GM23338 (cell line): ENCODE data around the gene KCNH8. TPM values are rescaled to one million over a fixed set of nuclear protein-coding genes. Genes with fewer than 3 reads are reported as not detected.

Experiments
- ATAC-seq: fragments of 200-7000 bp; cut with Tn5 transposase; 3 replicates; pipeline ENCODE4 v1.9.1; 2020
- DNase-seq: peaks from one replicate; pipeline ENCODE4 v3.0.0-alpha.2; 2015; ENCODE audit warnings: low spot score
- H2AFZ ChIP-seq: fragments of 200-600 bp; sonication (generic); 2 replicates; pipeline ENCODE4 v1.8.0; 2016; ENCODE audit warnings: antibody characterized with exemption, mild to moderate bottlenecking, moderate library complexity
- H3F3A ChIP-seq: fragments of 200-600 bp; sonication (generic); replicated peaks from 2 replicates; pipeline ENCODE4 v1.8.0; 2017; ENCODE audit warnings: antibody characterized with exemption, mixed run types, low read depth
- H3K27ac ChIP-seq: fragments of 200-600 bp; sonication (generic); 2 replicates; pipeline ENCODE4 v1.6.1; 2016; ENCODE audit warnings: low read depth
- H3K27me3 ChIP-seq: fragments of 200-600 bp; sonication (generic); 2 replicates; pipeline ENCODE4 v1.8.0; 2016; ENCODE audit warnings: mild to moderate bottlenecking, mixed run types, moderate library complexity; ENCODE audit not compliant: insufficient read depth
- H3K36me3 ChIP-seq: fragments of 200-600 bp; sonication (generic); 2 replicates; pipeline ENCODE4 v1.8.0; 2016; ENCODE audit warnings: mild to moderate bottlenecking; ENCODE audit not compliant: insufficient read depth
- H3K4me1 ChIP-seq: fragments of 200-600 bp; sonication (generic); 2 replicates; pipeline ENCODE4 v1.8.0; 2016; ENCODE audit warnings: mild to moderate bottlenecking, moderate library complexity; ENCODE audit not compliant: insufficient read depth
- H3K4me2 ChIP-seq: fragments of 200-600 bp; sonication (generic); 2 replicates; pipeline ENCODE4 v1.7.1; 2017; ENCODE audit warnings: mixed run types
- H3K4me3 ChIP-seq: fragments of 200-600 bp; sonication (generic); 2 replicates; pipeline ENCODE4 v1.6.1; 2016; ENCODE audit warnings: mixed run types
- H3K79me2 ChIP-seq: fragments of 200-600 bp; sonication (generic); replicated peaks from 2 replicates; pipeline ENCODE4 v1.8.0; 2017; ENCODE audit warnings: mild to moderate bottlenecking; ENCODE audit not compliant: insufficient read depth
- H3K9me2 ChIP-seq: fragments of 200-600 bp; sonication (generic); 2 replicates; pipeline ENCODE4 v1.8.0; 2017; ENCODE audit not compliant: insufficient read depth
- H4K20me1 ChIP-seq: fragments of 200-600 bp; sonication (generic); replicated peaks from 2 replicates; pipeline ENCODE4 v1.8.0; 2017; ENCODE audit warnings: mild to moderate bottlenecking; ENCODE audit not compliant: insufficient read depth
- H3K27ac Mint-ChIP-seq: 2 replicates; pipeline ENCODE4 v1.8.0; 2020; ENCODE audit warnings: inconsistent platforms, mild to moderate bottlenecking, moderate library complexity, mixed read lengths
- H3K27me3 Mint-ChIP-seq: 3 replicates; pipeline ENCODE4 v1.8.0; 2022; ENCODE audit warnings: low read depth, mild to moderate bottlenecking, moderate library complexity, mixed read lengths, inconsistent platforms; ENCODE audit not compliant: insufficient read depth, poor library complexity
- H3K36me3 Mint-ChIP-seq: 3 replicates; pipeline ENCODE4 v1.8.0; 2021; ENCODE audit warnings: low read depth, mild to moderate bottlenecking, inconsistent platforms, moderate library complexity, mixed read lengths
- H3K4me1 Mint-ChIP-seq: 3 replicates; pipeline ENCODE4 v1.8.0; 2020; ENCODE audit warnings: mild to moderate bottlenecking, inconsistent platforms, mixed read lengths
- H3K4me3 Mint-ChIP-seq: 3 replicates; pipeline ENCODE4 v1.8.0; 2021; ENCODE audit warnings: moderate library complexity, mild to moderate bottlenecking, inconsistent platforms, mixed read lengths
- H3K9me3 Mint-ChIP-seq: 3 replicates; pipeline ENCODE4 v1.8.0; 2020; ENCODE audit warnings: moderate library complexity, mild to moderate bottlenecking, inconsistent platforms, mixed read lengths
- CREB1 ChIP-seq: fragments of 250-450 bp; sonication (Bioruptor Pico); IDR thresholded peaks from 2 replicates; pipeline ENCODE4 v1.5.0; 2020; ENCODE audit warnings: low read depth, mild to moderate bottlenecking, moderate library complexity
- EZH2 ChIP-seq: fragments of 200-600 bp; sonication (generic); IDR thresholded peaks from one replicate; pipeline ENCODE4 v1.8.0; 2017; ENCODE audit warnings: antibody characterized with exemption, mild to moderate bottlenecking, low read depth; ENCODE audit not compliant: unreplicated experiment
- EZH2phosphoT487 ChIP-seq: fragments of 200-600 bp; sonication (generic); IDR thresholded peaks from one replicate; pipeline ENCODE4 v1.8.1; 2018; ENCODE audit warnings: antibody characterized with exemption; ENCODE audit not compliant: unreplicated experiment
- JUNB ChIP-seq: IDR thresholded peaks from one replicate; pipeline ENCODE4 v1.6.1; 2016; ENCODE audit warnings: antibody characterized with exemption; ENCODE audit not compliant: unreplicated experiment
- NANOG ChIP-seq: IDR thresholded peaks from 2 replicates; pipeline ENCODE4 v1.6.1; 2016; ENCODE audit warnings: antibody characterized with exemption, borderline replicate concordance
- POLR2AphosphoS5 ChIP-seq: IDR thresholded peaks from 2 replicates; pipeline ENCODE4 v1.6.1; 2016; ENCODE audit warnings: antibody characterized with exemption, low read depth
- STAT1 ChIP-seq: IDR thresholded peaks from one replicate; pipeline ENCODE4 v1.6.1; 2016; ENCODE audit warnings: antibody characterized with exemption; ENCODE audit not compliant: unreplicated experiment
- ZNF114 ChIP-seq: fragments of 250-450 bp; sonication (Bioruptor Pico); IDR thresholded peaks from 2 replicates; pipeline ENCODE4 v1.5.0; 2020; ENCODE audit warnings: mild to moderate bottlenecking, moderate library complexity
- ZNF331 ChIP-seq: fragments of 250-450 bp; sonication (Bioruptor Pico); IDR thresholded peaks from 2 replicates; pipeline ENCODE4 v1.5.0; 2020; ENCODE audit warnings: low read depth, mild to moderate bottlenecking, moderate library complexity
- polyA plus RNA-seq: library from polyadenylated mRNA; unstranded; fragments of >200 nt; fragmentation: Nextera tagmentation; extraction: Ambion mirVana; gene quantifications from 2 replicates; pipeline ENCODE4 v1.2.1, GENCODE V29; 2016
- total RNA-seq: library from RNA; depleted of rRNA; stranded (reverse); fragments of >200 nt; shearing (Covaris generic); gene quantifications from 2 replicates; pipeline ENCODE4 v1.2.3, GENCODE V29; 2014
- TF ChIP-seq, protein P1 (sequence below): fragments of 250-450 bp; sonication (Bioruptor Pico); IDR thresholded peaks from 2 replicates; pipeline ENCODE4 v1.5.0; 2020; ENCODE audit warnings: mild to moderate bottlenecking, moderate library complexity
- TF ChIP-seq, protein P2 (sequence below): IDR thresholded peaks from 2 replicates; pipeline ENCODE4 v1.6.1; 2016; ENCODE audit warnings: antibody characterized with exemption
- TF ChIP-seq, protein P3 (sequence below): IDR thresholded peaks from one replicate; pipeline ENCODE4 v1.6.1; 2018; ENCODE audit warnings: antibody characterized with exemption; ENCODE audit not compliant: unreplicated experiment
- TF ChIP-seq, protein P4 (sequence below), 2 experiments: fragments of 200-600 bp in 1 of 2; sonication (generic) in 1 of 2; conservative IDR thresholded peaks; 2 replicates each; pipeline versions ENCODE4 v1.5.1 to v1.6.1; 2016 to 2017; ENCODE audit warnings: antibody characterized with exemption in 2 of 2, low read depth in 2 of 2, mild to moderate bottlenecking in 2 of 2, moderate library complexity in 1 of 2

The KCNH8 gene
- total and polyA plus RNA-seq, 2 experiments from 2014 or later, result 1.3 to 3.4 TPM

DNA sequence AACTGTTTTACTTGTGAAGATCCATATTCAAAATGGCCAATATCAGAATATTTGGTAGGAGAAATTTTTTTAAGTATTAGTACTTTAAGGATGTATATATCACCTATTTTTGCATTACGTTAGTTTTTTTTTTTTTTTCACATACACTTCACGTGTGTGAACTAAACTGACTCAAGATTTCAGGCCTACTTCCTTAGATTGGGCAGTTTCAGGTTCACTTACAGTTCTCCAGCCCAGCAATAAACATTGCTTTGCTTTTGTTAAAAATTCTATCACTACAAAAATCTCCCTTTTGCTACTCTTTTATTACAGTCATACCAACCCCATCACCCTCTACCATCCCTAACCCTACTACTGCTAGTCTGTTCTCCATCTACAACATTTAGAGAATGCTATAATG, 183.6 kb downstream of the KCNH8 start:
- Histone ChIP-seq H4K20me1 (no peaks in the 10 kb centered on the region), H3K27ac (no peak overlapping the region), H3K36me3 (no peaks in the 10 kb centered on the region), H3F3A (no peaks in the 10 kb centered on the region), H3K9me2 (no peaks in the 10 kb centered on the region), H3K4me3 (no peak overlapping the region), H3K27me3 (no peaks in the 10 kb centered on the region), H3K4me2 (no peak overlapping the region), H2AFZ (no peak overlapping the region), H3K79me2 (no peaks in the 10 kb centered on the region), H3K4me1 (no peaks in the 10 kb centered on the region)
- TF ChIP-seq, protein P1, sequence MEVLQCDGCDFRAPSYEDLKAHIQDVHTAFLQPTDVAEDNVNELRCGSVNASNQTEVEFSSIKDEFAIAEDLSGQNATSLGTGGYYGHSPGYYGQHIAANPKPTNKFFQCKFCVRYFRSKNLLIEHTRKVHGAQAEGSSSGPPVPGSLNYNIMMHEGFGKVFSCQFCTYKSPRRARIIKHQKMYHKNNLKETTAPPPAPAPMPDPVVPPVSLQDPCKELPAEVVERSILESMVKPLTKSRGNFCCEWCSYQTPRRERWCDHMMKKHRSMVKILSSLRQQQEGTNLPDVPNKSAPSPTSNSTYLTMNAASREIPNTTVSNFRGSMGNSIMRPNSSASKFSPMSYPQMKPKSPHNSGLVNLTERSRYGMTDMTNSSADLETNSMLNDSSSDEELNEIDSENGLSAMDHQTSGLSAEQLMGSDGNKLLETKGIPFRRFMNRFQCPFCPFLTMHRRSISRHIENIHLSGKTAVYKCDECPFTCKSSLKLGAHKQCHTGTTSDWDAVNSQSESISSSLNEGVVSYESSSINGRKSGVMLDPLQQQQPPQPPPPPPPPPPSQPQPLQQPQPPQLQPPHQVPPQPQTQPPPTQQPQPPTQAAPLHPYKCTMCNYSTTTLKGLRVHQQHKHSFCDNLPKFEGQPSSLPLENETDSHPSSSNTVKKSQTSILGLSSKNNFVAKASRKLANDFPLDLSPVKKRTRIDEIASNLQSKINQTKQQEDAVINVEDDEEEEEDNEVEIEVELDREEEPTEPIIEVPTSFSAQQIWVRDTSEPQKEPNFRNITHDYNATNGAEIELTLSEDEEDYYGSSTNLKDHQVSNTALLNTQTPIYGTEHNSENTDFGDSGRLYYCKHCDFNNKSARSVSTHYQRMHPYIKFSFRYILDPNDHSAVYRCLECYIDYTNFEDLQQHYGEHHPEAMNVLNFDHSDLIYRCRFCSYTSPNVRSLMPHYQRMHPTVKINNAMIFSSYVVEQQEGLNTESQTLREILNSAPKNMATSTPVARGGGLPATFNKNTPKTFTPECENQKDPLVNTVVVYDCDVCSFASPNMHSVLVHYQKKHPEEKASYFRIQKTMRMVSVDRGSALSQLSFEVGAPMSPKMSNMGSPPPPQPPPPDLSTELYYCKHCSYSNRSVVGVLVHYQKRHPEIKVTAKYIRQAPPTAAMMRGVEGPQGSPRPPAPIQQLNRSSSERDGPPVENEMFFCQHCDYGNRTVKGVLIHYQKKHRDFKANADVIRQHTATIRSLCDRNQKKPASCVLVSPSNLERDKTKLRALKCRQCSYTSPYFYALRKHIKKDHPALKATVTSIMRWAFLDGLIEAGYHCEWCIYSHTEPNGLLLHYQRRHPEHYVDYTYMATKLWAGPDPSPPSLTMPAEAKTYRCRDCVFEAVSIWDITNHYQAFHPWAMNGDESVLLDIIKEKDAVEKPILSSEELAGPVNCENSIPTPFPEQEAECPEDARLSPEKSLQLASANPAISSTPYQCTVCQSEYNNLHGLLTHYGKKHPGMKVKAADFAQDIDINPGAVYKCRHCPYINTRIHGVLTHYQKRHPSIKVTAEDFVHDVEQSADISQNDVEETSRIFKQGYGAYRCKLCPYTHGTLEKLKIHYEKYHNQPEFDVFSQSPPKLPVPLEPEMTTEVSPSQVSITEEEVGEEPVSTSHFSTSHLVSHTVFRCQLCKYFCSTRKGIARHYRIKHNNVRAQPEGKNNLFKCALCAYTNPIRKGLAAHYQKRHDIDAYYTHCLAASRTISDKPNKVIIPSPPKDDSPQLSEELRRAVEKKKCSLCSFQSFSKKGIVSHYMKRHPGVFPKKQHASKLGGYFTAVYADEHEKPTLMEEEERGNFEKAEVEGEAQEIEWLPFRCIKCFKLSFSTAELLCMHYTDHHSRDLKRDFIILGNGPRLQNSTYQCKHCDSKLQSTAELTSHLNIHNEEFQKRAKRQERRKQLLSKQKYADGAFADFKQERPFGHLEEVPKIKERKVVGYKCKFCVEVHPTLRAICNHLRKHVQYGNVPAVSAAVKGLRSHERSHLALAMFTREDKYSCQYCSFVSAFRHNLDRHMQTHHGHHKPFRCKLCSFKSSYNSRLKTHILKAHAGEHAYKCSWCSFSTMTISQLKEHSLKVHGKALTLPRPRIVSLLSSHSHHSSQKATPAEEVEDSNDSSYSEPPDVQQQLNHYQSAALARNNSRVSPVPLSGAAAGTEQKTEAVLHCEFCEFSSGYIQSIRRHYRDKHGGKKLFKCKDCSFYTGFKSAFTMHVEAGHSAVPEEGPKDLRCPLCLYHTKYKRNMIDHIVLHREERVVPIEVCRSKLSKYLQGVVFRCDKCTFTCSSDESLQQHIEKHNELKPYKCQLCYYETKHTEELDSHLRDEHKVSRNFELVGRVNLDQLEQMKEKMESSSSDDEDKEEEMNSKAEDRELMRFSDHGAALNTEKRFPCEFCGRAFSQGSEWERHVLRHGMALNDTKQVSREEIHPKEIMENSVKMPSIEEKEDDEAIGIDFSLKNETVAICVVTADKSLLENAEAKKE (CRISPR knock-in tag), result no peak
- TF ChIP-seq, protein P2, sequence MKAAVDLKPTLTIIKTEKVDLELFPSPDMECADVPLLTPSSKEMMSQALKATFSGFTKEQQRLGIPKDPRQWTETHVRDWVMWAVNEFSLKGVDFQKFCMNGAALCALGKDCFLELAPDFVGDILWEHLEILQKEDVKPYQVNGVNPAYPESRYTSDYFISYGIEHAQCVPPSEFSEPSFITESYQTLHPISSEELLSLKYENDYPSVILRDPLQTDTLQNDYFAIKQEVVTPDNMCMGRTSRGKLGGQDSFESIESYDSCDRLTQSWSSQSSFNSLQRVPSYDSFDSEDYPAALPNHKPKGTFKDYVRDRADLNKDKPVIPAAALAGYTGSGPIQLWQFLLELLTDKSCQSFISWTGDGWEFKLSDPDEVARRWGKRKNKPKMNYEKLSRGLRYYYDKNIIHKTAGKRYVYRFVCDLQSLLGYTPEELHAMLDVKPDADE, result no peak
- no peak for TF ChIP-seq ZNF114 (CRISPR knock-in tag)
- TF ChIP-seq CREB1 (CRISPR knock-in tag), result no peak
- TF ChIP-seq EZH2, result no peak
- TF ChIP-seq EZH2phosphoT487, result no peak
- no peak for TF ChIP-seq POLR2AphosphoS5
- no peak for TF ChIP-seq ZNF331 (CRISPR knock-in tag)
- no peak for TF ChIP-seq STAT1
- no peak for TF ChIP-seq JUNB
- TF ChIP-seq, protein P3, sequence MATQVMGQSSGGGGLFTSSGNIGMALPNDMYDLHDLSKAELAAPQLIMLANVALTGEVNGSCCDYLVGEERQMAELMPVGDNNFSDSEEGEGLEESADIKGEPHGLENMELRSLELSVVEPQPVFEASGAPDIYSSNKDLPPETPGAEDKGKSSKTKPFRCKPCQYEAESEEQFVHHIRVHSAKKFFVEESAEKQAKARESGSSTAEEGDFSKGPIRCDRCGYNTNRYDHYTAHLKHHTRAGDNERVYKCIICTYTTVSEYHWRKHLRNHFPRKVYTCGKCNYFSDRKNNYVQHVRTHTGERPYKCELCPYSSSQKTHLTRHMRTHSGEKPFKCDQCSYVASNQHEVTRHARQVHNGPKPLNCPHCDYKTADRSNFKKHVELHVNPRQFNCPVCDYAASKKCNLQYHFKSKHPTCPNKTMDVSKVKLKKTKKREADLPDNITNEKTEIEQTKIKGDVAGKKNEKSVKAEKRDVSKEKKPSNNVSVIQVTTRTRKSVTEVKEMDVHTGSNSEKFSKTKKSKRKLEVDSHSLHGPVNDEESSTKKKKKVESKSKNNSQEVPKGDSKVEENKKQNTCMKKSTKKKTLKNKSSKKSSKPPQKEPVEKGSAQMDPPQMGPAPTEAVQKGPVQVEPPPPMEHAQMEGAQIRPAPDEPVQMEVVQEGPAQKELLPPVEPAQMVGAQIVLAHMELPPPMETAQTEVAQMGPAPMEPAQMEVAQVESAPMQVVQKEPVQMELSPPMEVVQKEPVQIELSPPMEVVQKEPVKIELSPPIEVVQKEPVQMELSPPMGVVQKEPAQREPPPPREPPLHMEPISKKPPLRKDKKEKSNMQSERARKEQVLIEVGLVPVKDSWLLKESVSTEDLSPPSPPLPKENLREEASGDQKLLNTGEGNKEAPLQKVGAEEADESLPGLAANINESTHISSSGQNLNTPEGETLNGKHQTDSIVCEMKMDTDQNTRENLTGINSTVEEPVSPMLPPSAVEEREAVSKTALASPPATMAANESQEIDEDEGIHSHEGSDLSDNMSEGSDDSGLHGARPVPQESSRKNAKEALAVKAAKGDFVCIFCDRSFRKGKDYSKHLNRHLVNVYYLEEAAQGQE, result no peak
- TF ChIP-seq NANOG, result no peak
- TF ChIP-seq, protein P4, sequence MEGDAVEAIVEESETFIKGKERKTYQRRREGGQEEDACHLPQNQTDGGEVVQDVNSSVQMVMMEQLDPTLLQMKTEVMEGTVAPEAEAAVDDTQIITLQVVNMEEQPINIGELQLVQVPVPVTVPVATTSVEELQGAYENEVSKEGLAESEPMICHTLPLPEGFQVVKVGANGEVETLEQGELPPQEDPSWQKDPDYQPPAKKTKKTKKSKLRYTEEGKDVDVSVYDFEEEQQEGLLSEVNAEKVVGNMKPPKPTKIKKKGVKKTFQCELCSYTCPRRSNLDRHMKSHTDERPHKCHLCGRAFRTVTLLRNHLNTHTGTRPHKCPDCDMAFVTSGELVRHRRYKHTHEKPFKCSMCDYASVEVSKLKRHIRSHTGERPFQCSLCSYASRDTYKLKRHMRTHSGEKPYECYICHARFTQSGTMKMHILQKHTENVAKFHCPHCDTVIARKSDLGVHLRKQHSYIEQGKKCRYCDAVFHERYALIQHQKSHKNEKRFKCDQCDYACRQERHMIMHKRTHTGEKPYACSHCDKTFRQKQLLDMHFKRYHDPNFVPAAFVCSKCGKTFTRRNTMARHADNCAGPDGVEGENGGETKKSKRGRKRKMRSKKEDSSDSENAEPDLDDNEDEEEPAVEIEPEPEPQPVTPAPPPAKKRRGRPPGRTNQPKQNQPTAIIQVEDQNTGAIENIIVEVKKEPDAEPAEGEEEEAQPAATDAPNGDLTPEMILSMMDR (conservative IDR thresholded peaks at IDR 0.05; ENCODE audit: low read depth in 2 of 2), result no peak
- DNase-seq (no peak), ATAC-seq (no peak)
- Mint-ChIP-seq H3K4me3 (no peak overlapping the region), H3K9me3 (no peaks in the 10 kb centered on the region), H3K4me1 (peaks cover 9% of the 10 kb centered on the region; the same call in 2 of the 3 replicates), H3K27ac (no peak overlapping the region), H3K36me3 (no peaks in the 10 kb centered on the region), H3K27me3 (no peaks in the 10 kb centered on the region)
